ENCODE results near the gene TMEM272.

- TF ChIP-seq POLR2A (IDR thresholded peaks at IDR 0.05; ENCODE audit: low read depth, low read length) = no peak
- no peak for TF ChIP-seq CTCF (IDR thresholded peaks at IDR 0.05; ENCODE audit: extremely low read depth in 1 of 2, insufficient read depth in 1 of 2, low read depth in 1 of 2, low read length in 2 of 2)
- no peak for TF ChIP-seq GATA2 (IDR thresholded peaks at IDR 0.05; ENCODE audit: insufficient read depth, insufficient read length, low read depth, low read length)
- no peak for TF ChIP-seq EZH2 (IDR thresholded peaks at IDR 0.05; ENCODE audit: borderline replicate concordance, low read depth, low read length, severe bottlenecking)
- peak; percentile 48 for TF ChIP-seq FOS (IDR thresholded peaks at IDR 0.05; ENCODE audit: borderline replicate concordance, insufficient read depth, low read length)
- TF ChIP-seq POLR2AphosphoS5 (IDR thresholded peaks at IDR 0.05; ENCODE audit: insufficient read depth, low read depth, low read length) = no peak
Measured at GRCh38 chr13:51764184-51765141, 80.5 kb downstream of the TMEM272 start.

Measured in endothelial cell of umbilical vein (primary cell).